GM12892 (cell line): ENCODE data around the gene ADGRG6.

Source experiments
- POLR2A ChIP-seq: IDR thresholded peaks from 2 replicates; pipeline ENCODE4 v1.6.1; 2011; ENCODE audit warnings: low read depth, low read length, control low read depth
- TAF1 ChIP-seq: IDR thresholded peaks from 2 replicates; pipeline ENCODE4 v1.6.1; 2011; ENCODE audit warnings: low read depth, mild to moderate bottlenecking, control low read depth, low read length, borderline replicate concordance

DNA sequence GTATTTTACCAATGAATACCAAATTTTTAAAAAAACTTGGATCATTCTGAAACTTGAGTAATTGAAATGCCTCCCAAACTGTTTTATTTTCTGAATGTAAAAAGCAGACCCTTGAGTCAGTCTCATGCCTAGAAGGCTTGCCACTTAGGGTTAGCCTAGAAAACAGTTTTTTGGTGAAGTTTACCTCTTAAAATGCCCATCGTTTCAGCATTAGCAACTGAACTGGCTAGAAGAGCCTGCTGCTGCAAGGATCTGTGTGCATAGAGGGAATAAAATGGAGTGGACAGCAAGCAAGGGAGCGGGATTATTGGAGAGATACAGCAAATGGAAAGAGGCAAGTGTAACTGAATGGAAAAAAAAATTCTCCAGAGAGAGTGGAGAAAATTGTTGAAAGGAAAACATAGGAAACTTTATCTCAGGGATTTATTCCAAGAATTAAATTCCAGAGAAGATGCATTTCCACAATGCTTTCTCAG is 40.1 kb downstream of the ADGRG6 start:
- TF ChIP-seq TAF1: no peak
- no peak for TF ChIP-seq POLR2A
